ENCODE measurements around the gene ZNF335.
"Not testable (repeated sequence)": the region's sequence is repeated elsewhere in the genome, so short reads cannot be mapped to it uniquely, and the experiment has no call there.

The ZNF335 gene

DNA sequence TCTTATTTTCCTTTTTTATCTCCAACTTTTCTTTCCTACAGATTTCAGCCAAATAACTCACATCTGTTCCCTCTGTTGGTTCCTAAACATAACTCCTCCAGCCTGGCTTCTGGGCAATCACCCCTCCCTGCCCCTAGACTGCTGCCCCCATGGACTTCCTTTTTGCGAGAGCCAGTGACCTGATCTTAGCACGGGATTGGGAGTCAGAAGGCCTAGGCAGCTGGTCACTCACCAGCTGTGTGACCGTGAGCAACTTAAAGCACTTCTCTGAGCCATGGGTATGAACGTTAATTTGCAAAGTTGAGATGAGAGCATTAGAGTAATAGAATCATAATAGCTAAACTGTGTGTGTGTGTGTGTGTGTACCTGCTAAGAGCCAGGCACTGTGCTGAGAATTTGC, 32.2 kb upstream of the ZNF335 start:
- no peak for DNase-seq (ENCODE audit: low read depth)

DNA sequence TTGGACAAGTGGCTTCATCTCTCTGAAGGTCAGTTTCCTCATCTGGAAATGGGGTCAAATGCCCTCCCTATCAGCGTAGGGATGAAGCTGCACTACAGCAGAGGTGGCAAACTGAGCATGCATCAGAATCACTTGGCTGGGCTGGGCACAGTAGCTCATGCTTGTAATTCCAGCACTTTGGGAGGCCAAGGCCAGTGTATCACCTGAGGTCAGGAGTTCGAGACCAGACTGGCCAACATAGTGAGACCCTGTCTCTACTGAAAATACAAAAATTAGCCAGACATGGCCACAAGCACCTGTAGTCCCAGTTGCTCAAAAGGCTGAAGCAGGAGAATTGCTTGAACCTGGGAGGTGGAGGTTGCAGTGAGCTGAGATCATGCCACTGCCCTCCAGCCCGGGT, 30.0 kb upstream of the ZNF335 start:
- no peak for DNase-seq (ENCODE audit: low read depth)

DNA sequence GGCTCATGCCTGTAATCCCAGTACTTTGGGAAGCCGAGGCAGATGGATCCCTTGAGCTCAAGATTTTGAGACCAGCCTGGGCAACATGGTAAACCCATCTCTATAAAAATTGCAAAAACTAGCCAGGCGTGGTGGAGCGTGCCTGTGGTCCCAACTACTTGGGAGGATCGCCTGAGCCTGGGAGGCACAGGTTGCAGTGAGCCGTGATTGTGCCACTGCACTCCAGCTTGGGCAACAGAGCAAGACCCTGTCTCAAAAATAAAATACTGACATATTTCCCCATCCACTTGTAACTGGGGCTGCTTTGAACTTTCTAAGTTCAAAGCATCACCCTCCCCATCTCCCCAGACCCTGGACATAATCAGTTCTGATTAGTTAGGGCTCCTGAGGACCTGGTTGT, 29.5 kb upstream of the ZNF335 start:
- no peak for DNase-seq (ENCODE audit: low read depth)

DNA sequence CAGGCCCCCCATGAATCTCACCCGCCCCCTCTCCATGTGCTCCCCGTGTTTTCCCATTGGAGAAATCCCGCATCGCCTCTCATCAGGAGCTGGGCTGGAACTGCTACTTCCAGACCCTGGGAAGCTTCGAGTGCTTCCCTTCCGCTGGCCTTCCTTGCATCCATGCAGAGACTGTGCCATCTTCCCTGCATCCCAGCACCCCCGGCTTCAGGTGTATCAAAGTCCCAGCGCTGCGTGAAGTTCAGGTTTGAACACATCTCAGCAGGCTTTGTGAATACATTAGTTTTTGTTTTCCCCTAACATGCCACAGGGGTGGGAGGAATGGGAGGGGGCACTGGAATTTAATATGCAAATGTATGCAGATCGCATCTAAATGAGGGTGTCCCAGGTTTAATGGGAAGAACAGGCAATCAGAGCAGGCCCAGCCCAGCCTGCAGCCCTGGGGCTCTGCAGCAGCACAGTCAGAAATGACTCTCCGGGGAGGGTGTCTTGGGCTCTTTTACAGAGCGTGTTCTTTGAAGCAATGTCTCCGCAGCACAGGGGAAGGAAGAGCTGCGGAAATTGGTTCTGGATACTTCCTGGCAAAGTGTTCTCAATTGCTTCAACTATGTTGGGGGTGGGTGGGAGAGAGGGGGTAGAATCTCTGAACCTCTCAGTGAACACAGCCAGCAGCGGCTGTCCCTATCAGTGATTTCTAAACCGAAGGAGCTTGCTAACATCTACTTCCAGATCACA, 28.4 kb upstream of the ZNF335 start:
- no peak for DNase-seq (ENCODE audit: low read depth)

DNA sequence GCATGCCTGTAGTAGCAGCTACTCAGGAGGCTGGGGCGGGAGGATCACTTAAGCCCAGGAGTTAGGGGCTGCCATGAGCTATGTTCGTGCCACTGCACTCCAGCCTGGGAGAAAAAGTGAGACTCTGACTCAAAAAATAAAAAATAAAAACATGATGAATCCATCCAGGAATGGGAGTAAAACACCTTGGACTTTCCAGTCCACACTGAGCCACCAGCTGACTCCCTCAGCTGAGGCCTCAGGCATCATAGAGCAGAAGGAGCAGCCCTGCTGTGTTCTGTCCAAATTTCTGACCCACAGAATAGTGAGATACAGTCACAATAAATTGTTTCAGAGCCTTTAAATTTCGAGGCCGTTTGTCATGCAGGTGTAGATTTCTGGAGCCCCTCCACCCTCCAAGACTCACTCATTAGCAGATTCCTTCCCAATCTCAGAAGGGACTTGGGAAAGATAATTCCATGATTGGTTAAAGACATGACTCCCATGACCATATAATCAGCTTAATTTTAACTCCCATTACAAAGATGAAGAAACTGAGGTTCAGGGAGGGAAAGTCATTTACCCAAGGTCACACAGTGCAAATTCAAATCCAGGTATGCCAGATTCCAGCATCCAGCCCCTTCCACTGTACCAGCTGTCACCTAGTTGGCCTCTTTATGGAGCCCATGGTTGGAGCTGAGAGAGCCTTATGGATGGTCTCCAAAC, 27.7 kb upstream of the ZNF335 start:
- DNase-seq (ENCODE audit: low read depth): no peak

DNA sequence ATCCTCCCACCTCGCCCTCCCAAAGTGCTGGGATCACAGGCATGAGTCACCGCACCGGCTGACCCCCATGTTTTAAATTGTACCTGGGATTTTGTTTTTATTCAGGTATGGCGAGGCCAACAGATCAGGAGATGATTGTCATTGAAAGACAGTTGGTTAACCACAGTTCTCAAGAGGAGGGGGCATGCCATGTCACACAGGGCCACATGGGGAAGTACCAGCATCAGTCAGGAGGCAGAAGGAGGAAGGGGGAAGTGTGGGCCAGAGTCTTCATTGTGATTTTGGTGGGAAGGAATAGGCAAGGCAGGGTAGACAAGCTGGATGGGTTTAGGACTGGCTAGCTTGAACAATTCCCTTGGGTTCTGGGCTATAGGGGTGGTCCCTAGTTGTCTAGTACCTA, 26.8 kb upstream of the ZNF335 start:
- no peak for DNase-seq (ENCODE audit: low read depth)

DNA sequence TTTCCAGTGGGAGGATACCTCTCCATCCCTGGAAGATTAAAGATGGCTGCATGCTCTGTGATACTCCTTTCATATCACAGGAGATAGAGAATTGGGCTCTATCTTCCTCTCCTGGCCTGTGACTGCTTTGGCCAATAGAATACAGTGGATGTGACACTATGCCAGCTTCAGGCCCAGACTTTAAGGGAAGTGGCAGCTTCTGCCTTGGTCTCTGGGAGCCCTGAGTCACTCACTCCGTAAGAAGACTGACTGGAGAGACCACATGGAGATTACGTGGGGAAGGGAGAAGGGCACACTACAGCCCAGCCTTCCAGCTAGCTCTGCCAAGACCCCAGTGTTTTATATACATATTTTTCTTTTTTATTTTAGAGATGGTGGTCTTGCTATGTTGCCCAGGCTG, 26.3 kb upstream of the ZNF335 start:
- DNase-seq (ENCODE audit: low read depth): no peak

DNA sequence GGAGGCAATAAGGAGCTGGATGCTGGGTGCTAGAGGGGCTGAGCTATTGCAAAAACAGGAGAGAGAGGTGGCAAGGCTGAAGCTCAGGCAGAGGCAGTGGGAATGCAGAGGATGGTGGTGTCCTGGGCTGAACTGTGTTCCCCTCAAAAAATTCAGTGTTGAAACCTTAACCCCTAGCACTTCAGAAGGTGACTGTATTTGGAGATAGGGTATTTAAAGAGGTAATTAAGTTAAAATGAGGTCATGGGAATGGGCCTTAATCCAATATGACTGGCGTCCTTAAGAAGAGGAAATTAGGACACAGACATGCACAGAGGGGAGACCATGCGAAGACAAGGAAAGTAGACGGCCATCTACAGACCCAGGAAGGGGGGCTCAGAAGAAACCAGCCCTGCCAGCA, 25.2 kb upstream of the ZNF335 start:
- DNase-seq (ENCODE audit: low read depth): no peak

DNA sequence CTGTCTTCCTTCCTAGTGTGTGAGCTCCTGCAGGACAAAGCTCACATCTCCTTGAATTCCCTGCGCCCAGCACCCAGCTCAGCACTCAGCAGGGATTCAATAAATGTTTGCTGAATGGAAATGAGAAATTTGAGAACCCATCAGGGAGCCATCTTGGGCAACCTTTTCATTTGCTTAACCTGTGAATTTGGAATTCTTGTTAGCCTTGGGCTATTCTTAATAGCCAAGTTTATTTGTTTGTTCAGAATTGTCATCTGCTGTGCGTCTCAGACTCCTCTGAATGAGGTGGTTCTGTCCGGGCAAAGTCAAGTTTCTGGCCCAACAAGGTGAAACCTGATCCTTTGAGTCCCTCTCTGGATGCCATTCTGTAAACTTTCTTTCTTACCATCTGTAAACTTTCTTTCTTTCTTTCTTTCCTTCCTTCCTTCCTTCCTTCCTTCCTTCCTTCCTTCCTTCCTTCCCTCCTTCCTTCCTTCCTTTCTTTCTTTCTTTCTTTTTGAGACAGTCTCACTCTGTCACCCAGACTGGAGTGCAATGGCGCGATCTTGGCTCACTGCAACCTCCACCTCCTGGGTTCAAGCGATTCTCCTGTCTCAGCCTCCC, 23.6 kb upstream of the ZNF335 start:
- not testable (repeated sequence) for DNase-seq (ENCODE audit: low read depth)

DNA sequence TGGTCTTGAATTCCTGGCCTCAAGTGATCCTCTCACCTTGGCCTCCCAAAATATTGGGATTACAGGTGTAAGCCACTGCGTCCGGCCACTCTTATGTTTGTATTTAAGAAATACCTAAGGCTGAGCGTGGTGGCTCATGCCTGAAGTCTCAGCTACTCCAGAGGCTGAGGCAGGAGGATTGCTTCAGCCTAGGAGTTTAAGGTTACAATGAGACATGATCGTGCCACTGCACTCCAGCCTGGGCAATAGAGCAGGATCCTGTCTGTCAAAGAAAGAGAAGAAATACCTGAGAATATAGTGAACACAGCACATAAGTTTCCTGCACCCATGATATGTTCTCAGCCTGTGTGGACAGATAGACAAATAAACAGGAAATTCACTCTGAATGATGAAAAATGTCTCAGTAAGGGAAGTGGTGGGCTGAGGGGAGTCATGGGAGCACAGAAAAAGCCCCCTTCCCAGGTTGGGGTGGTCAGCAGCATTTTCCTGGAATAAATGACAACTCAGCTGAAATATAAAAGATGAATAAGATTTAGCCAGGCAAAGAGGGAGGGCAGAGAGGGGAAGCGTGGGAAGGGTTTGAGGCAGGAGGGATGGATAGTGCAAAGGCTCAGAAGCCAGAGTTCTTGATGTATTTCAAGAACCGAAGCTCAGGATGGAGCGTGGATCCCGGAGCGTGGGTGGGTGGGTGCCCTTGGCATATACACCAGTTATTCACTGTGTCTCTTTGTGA, 22.9 kb upstream of the ZNF335 start:
- DNase-seq (ENCODE audit: low read depth): no peak

DNA sequence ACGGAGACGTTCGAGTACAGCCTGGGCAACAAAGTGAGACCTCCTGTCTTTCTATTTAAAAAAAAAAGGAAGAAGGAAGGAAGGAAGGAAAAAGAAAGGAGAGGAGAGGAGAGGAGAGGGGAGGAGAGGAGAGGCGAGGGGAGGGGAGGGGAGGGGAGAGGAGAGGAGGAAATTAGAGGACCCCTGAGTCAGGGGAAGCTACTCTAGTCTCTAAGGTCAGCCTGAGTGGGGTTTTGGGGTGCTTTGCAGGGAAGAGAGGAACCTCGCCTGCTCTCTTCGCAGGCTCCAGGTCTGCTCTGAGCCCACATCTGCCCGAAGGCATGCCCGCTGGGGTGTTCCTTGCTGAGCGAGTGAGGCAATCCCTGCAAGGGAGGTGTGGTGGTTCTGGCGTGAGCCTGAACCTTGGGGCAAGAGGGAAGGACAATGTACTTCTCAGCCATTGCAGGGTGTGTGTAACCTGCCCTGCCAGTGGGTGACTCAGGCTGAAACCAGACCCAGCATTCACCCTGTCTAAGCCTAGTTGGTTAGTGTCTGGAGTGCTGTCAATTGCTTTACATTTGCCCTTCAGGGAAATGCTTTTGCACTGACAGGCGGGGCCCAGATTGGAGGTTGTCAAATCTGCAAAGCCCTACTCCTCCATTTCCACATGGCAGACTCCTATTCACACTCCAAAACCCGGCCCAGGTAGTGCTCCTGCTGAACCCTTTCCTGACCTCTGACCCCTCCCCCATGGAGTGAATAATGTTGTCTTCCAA, 21.4 kb upstream of the ZNF335 start:
- DNase-seq (ENCODE audit: low read depth): peak; percentile 76

DNA sequence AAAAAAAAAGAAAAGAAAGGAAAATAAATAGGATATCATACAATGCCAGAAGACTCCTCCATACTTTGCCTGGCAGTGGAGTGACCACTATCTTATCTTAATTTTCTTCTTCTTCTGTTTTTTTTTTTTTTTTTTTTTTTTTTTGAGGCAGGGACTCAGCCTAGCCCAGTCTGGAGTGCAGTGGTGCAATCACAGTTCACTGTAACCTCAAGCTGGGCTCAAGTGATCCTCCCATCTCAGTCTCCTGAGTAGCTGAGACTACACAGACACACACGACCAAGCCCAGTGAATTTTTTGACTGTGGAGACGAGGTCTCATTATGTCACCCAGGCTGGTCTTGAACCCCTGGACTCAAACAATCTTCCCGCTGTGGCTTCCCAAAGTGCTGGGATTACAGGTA, 19.6 kb upstream of the ZNF335 start:
- DNase-seq (ENCODE audit: low read depth): peak; percentile 41

DNA sequence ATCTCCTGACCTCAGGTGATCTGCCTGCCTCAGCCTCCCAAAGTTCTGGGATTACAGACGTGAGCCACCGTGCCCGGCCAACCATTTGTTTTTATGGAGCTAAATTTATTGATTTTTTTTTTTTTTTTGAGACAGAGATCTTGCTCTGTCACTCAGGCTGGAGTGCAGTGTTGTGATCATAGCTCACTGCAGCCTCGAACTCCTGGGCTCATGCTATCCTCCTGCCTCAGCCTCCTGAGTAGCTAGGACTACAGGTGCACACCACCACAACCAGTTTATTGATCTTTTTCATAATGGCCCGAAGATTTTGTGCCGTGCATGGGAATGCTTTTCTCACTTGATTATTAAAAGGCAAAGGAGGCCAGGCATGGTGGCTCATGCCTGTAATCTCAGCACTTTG, 16.8 kb upstream of the ZNF335 start:
- DNase-seq (ENCODE audit: low read depth): not testable (repeated sequence)

DNA sequence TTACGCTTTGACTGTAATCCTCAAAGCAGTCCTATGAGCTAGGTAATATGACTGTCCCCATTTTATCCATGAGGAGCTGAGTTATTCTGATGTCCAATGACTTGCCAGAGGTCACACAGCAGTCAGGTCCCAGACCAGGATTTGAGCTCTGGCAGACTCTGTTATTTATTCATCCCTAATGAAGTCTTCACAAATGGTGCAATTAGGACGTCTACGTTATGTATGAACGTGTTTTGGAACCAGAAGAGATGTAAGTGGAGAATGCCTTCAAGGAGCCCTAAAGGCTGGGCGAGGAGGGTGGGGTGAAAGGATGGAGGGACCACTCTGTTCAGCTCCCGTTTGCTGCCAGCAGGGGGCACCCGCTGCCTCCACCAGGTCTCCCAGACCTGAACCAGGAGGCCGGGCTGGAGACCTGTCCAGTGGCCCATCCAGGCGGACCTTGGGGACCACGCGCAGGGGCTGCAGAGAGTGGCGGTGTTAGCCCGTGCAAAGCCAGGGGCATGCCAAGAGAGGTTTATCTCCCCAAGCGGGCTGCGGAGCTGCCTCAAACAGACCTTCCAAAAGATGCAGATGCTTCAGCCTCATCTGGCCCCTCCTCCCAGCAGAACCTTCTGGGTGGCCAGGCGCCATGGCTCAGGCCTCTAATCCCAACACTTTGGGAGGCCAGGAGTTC, 15.2 kb upstream of the ZNF335 start:
- peak; percentile 40 for DNase-seq (ENCODE audit: low read depth)

DNA sequence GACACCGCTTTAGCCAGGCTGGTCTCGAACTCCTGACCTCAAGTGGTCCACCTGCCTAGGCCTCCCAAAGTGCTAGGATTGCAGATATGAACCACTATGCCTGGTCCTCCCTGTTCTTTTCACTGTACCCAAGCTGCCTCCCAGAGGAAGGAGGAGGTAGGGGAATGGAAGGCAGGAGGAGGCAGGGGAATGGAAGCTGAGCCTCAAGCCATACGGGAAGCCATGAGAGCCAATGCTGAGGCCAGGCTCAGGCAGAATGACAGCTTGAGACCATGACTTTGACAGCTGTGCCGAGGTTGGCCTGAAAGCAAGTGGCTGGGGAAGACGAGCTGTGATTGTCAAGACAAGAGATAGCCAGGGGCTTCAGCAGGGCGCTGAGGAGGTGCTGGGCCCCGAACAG, 13.6 kb upstream of the ZNF335 start:
- no peak for DNase-seq (ENCODE audit: low read depth)

DNA sequence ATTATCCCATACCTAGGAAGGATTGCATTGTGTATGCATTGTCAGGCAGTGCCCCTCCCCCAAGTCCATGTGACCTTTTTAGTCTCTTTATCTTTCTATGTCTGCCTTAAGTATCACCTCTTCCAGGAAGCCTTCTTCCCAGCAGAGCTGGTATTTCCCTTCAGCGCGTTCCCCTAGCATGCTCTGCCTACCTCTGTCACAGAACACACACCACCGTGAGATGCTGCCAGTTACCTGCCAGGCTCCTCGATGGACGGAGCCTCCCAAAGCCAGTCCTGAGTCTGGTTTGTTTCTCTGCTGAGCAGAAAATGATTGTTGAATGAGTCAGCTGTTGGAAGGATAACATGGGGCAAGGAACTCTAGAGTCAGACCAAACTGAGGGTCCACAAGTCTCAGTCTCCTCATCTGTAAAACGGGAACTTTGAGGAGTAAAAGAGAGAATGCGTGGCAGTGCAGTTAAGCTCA, 11.3 kb upstream of the ZNF335 start:
- peak; percentile 40 for DNase-seq (ENCODE audit: low read depth)

DNA sequence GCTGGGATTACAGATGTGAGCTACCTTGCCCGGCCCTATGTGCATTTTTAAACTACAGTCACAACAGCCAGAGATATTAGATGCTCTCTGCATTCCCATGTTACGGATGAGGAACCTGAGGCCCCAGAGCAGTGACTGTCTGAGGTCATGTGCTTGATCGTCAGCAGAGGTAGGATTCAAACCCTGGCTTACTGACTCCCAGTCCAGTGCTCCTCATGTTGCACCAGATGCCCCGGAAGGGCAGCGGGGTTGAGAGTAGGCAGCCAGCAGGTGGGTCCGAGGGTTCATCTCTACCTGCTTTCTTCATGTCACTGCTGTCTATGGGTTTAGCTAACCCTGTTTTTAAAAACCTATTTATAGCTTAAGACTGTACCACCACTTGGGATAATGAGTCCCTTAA, 9.3 kb upstream of the ZNF335 start:
- no peak for DNase-seq (ENCODE audit: low read depth)

DNA sequence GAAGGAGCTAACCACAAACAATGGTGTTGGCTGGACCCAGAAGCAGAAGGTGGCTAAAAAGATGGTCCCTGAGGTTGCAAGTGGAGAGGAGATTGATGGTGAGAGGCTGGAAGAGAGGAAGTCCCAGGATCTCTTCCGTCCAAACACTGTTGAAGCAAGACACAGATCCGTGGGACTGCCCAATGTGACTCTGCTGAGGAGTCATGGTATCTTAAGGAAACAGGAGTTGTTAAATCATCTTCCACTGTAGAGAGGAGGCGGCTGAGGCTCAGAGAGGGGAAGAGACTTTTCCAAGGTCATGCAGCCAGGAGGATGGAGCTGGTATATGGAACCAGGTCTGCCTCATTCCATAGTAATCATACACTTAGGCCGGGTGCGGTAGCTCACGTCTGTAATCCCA, 4.1 kb upstream of the ZNF335 start:
- DNase-seq (ENCODE audit: low read depth): no peak

DNA sequence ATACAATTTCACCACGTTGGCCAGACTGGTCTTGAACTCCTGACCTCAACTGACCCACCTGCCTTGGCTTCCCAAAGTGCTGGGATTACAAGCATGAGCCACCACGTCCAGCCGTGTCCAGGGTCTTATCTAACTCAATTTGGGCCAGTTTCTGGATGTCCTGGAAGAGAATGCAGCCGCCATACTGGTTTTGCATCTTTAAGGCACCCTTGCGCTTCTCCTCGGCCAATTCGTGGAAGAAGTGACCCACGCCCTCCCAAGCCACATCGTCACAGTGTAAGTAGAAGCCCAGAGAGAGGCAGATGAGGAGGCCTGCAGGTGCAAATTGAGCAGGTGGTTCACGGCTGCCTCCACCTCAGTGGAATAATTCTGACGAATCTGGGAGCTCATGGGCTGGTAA, 3.7 kb upstream of the ZNF335 start:
- no peak for DNase-seq (ENCODE audit: low read depth)

DNA sequence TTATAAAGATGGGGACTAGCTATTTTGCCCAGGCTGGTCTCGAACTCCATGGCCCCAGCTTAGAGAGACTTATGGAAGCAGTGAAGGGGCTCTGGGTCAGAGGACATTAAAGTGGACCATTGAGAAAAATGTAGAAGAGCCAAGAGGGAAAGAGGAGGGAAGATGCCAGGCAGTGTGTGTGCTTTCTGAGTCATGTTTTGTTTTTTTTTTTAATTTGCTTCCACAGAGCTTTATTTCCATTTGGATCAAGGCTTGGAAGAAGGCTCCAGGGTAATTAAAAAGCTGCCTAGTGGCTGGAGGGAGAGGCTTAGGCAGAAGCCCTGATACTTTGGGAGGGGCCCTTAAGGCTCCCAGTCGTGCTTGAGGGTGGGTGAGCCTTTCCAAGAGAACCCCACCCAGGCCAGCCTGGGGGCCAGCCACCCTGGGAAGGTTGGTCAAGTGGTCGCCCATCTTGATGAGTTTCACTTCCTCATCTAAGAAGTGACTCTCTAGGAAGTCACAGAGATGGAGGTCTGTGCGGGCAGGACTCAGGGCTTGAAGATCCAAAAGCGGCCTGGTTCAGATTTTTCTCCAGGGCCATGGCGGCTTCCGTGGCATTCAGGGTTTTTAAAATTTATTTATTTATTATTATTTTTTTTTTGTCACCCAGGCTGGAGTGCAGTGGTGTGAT, 3.0 kb upstream of the ZNF335 start:
- DNase-seq (ENCODE audit: low read depth): no peak

All from amniotic epithelial cell (primary cell).